Gastroesophageal sphincter (tissue), 4 donors: ENCODE results near the gene TCP1. TPM values are rescaled to one million over a fixed set of nuclear protein-coding genes. Genes with fewer than 3 reads are reported as not detected.
"Not testable (repeated sequence)": the region's sequence is repeated elsewhere in the genome, so short reads cannot be mapped to it uniquely, and the experiment has no call there.

Experiments used
- ATAC-seq: fragments of 150-250 bp; one replicate; pipeline ENCODE4 v1.9.1; 2016; ENCODE audit warnings: mild to moderate bottlenecking, moderate library complexity
- H3K27ac ChIP-seq, 4 donors: fragments of 200-600 bp; sonication (generic) in 3 of 4; 1 replicate in 3 of 4; 2 replicates in 1 of 4; pipeline ENCODE4 v1.5.1; 2016 to 2019
- H3K27me3 ChIP-seq: fragments of 200-600 bp; sonication (generic); one replicate; pipeline ENCODE4 v1.5.1; 2019
- H3K36me3 ChIP-seq, 2 donors: fragments of 200-600 bp; sonication (generic); one replicate each; pipeline ENCODE4 v1.5.1; 2019; ENCODE audit warnings: control low read depth in 1 of 2
- H3K4me1 ChIP-seq, 3 donors: fragments of 200-600 bp; sonication (generic); 1 replicate in 2 of 3; 2 replicates in 1 of 3; pipeline ENCODE4 v1.5.1; 2016 to 2019; ENCODE audit warnings: control low read depth in 2 of 3
- H3K4me3 ChIP-seq, 2 donors: fragments of 200-600 bp; sonication (generic); one replicate each; pipeline ENCODE4 v1.5.1; 2019; ENCODE audit warnings: mild to moderate bottlenecking in 1 of 2, moderate library complexity in 1 of 2
- H3K9me3 ChIP-seq, 3 donors: fragments of 200-600 bp; sonication (generic); one replicate each; pipeline ENCODE4 v1.5.1; 2017 to 2019; ENCODE audit warnings: control low read depth in 2 of 3
- CTCF ChIP-seq, 4 experiments: fragments of 200-600 bp in 2 of 4; fragments of 450-650 bp in 2 of 4; sonication (generic) in 1 of 4; IDR thresholded peaks; one replicate each; pipeline ENCODE4 v1.5.1; 2017 to 2019; ENCODE audit warnings: antibody characterized with exemption in 4 of 4, mild to moderate bottlenecking in 2 of 4, moderate library complexity in 2 of 4
- EP300 ChIP-seq: sonication (generic); formaldehyde crosslinking; IDR thresholded peaks from one replicate; pipeline ENCODE4 v1.6.1; 2017; ENCODE audit warnings: antibody characterized with exemption, mild to moderate bottlenecking
- POLR2A ChIP-seq, 2 donors: fragments of 450-650 bp; IDR thresholded peaks; one replicate each; pipeline ENCODE4 v1.6.1; 2017; ENCODE audit warnings: antibody characterized with exemption in 2 of 2, mild to moderate bottlenecking in 2 of 2, moderate library complexity in 1 of 2
- POLR2AphosphoS5 ChIP-seq: sonication (generic); formaldehyde crosslinking; IDR thresholded peaks from one replicate; pipeline ENCODE4 v1.6.1; 2017; ENCODE audit warnings: antibody characterized with exemption
- WGBS, 2 donors: methylation state at CpG; one replicate each; pipeline ENCODE4 v1.1.5; 2018; ENCODE audit warnings: low coverage in 1 of 2; 5-methylcytosine and 5-hydroxymethylcytosine counted together
- total RNA-seq, 4 donors: library from RNA; depleted of rRNA; stranded (reverse); fragments of >200 nt; gene quantifications; one replicate each; pipeline ENCODE4 v1.1.0, GENCODE V29; 2016

Gene TCP1
- total RNA-seq, 4 donors from 2014 or later, result 129 to 147 (median 138) TPM

GRCh38 chr6:159829526-159829925 is 40.1 kb upstream of the TCP1 start:
- TF ChIP-seq CTCF (IDR thresholded peaks at IDR 0.05) (no peak), EP300 (no peak), POLR2A (IDR thresholded peaks at IDR 0.05) (no peak), POLR2AphosphoS5 (no peak)
- H3K4me3 ChIP-seq, result no peak overlapping the region
- no peak for ATAC-seq
- 36 to 51% methylated on average over 4 of the region's 4 CpGs for WGBS, 2 donors
- H3K36me3 ChIP-seq, result no peaks in the 10 kb centered on the region
- H3K27ac ChIP-seq, result no peak overlapping the region
- H3K9me3 ChIP-seq, result no peaks in the 10 kb centered on the region
- H3K4me1 ChIP-seq, result no peaks in the 10 kb centered on the region
- peaks cover 6% of the 10 kb centered on the region for H3K27me3 ChIP-seq

DNA sequence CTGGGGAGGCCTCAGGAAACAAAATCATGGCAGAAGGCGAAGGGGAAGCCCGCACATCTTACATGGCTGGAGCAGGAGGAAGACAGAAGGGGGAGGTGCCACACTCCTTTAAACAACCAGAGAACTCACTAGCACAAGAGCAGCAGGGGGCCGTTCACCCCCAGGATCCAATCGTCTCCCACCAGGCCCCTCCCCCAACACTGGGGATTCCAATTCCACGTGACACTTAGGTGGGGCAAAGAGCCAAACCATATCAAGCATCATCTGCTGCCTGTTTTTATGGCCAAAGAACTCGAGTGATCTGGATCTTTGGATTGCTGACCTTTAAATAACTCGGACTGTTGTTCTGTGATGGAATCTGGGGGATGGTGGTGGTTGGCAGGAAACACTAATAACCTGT is 38.7 kb upstream of the TCP1 start:
- 24 to 46% methylated on average over 5 to 6 of the region's 7 CpGs for WGBS, 2 donors
- H3K27me3 ChIP-seq, result peaks cover 6% of the 10 kb centered on the region
- H3K4me1 ChIP-seq, result no peaks in the 10 kb centered on the region
- TF ChIP-seq CTCF (IDR thresholded peaks at IDR 0.05) (no peak), EP300 (no peak), POLR2AphosphoS5 (no peak), POLR2A (IDR thresholded peaks at IDR 0.05) (no peak)
- no peaks in the 10 kb centered on the region for H3K36me3 ChIP-seq
- H3K27ac ChIP-seq, result no peak overlapping the region
- no peak for ATAC-seq
- H3K9me3 ChIP-seq, result no peaks in the 10 kb centered on the region
- H3K4me3 ChIP-seq, result no peak overlapping the region

GRCh38 chr6:159826968-159827647 is 37.7 kb upstream of the TCP1 start:
- no peak for TF ChIP-seq CTCF (IDR thresholded peaks at IDR 0.05)
- TF ChIP-seq POLR2AphosphoS5, result no peak
- TF ChIP-seq POLR2A (IDR thresholded peaks at IDR 0.05), result no peak
- no peak for TF ChIP-seq EP300
- Histone ChIP-seq H3K36me3 (no peaks in the 10 kb centered on the region), H3K27me3 (peaks cover 6% of the 10 kb centered on the region), H3K27ac (no peak overlapping the region), H3K4me3 (no peak overlapping the region), H3K9me3 (no peaks in the 10 kb centered on the region), H3K4me1 (no peaks in the 10 kb centered on the region)
- 88% methylated on average over 8 of the region's 16 CpGs for WGBS, 2 donors
- no peak for ATAC-seq

GRCh38 chr6:159826004-159826403 is 36.6 kb upstream of the TCP1 start:
- Histone ChIP-seq H3K4me3 (no peak overlapping the region), H3K27me3 (no peaks in the 10 kb centered on the region), H3K4me1 (no peaks in the 10 kb centered on the region), H3K9me3 (no peaks in the 10 kb centered on the region), H3K27ac (no peak overlapping the region), H3K36me3 (no peaks in the 10 kb centered on the region)
- TF ChIP-seq CTCF (IDR thresholded peaks at IDR 0.05), result no peak
- TF ChIP-seq POLR2AphosphoS5, result no peak
- no peak for TF ChIP-seq POLR2A (IDR thresholded peaks at IDR 0.05)
- TF ChIP-seq EP300, result no peak
- 91 to 99% methylated on average over 8 to 10 of the region's 13 CpGs for WGBS, 2 donors
- ATAC-seq, result no peak

DNA sequence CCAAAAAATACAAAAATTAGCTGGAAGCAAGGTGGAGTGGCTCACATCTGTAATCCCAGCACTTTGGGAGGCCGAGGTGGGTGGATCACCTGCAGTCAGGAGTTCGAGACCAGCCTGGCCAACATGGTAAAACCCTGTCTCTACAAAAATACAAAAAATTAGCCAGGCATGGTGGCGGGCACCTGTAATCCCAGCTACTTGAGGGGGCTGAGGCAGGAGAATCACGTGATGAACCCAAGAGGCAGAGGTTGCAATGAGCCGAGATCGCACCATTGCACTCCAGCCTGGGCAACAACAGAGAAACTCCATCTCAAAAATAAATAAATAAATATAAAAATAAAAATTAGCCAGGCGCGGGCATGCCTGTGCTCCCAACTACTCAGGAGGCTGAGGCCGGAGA is 35.3 kb upstream of the TCP1 start:
- not testable (repeated sequence) for ATAC-seq, H3K36me3 ChIP-seq
- WGBS, 2 donors, result 87 to 100% methylated on average over 3 to 7 of the region's 9 CpGs

More for the DNA sequence above, 35.3 kb upstream of the TCP1 start:
- H3K4me1 ChIP-seq, H3K27ac ChIP-seq, H3K4me3 ChIP-seq, H3K27me3 ChIP-seq, H3K9me3 ChIP-seq: not testable (repeated sequence)
